Subcutaneous adipose tissue (tissue), 4 donors: ENCODE results near the gene CCDC88B. TPM values are rescaled to one million over a fixed set of nuclear protein-coding genes. Genes with fewer than 3 reads are reported as not detected.

Source experiments
- total RNA-seq, 4 donors: library from RNA; depleted of rRNA; stranded (reverse); fragments of >200 nt; gene quantifications; one replicate each; pipeline ENCODE4 v1.1.0, GENCODE V29; 2016
- TF ChIP-seq, protein P1 (sequence below): fragments of 450-650 bp; IDR thresholded peaks from one replicate; pipeline ENCODE4 v1.5.1; 2016; ENCODE audit warnings: low read depth, mild to moderate bottlenecking, control low read depth, antibody characterized with exemption, moderate library complexity

CCDC88B gene
- total RNA-seq, 4 donors from 2014 or later, result 7.0 to 18.2 (median 11.2) TPM

DNA sequence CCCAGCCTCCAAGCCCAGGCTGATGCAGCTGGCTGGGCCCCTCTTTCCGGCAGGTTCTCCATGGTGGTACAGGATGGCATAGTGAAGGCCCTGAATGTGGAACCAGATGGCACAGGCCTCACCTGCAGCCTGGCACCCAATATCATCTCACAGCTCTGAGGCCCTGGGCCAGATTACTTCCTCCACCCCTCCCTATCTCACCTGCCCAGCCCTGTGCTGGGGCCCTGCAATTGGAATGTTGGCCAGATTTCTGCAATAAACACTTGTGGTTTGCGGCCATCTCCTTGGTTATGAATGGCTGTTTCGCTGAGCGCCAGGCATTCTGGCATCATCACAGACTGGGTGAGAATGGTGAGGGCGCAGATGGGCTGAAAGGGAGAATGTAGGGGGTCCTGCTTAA, 18.5 kb upstream of the CCDC88B start:
- TF ChIP-seq, protein P1, sequence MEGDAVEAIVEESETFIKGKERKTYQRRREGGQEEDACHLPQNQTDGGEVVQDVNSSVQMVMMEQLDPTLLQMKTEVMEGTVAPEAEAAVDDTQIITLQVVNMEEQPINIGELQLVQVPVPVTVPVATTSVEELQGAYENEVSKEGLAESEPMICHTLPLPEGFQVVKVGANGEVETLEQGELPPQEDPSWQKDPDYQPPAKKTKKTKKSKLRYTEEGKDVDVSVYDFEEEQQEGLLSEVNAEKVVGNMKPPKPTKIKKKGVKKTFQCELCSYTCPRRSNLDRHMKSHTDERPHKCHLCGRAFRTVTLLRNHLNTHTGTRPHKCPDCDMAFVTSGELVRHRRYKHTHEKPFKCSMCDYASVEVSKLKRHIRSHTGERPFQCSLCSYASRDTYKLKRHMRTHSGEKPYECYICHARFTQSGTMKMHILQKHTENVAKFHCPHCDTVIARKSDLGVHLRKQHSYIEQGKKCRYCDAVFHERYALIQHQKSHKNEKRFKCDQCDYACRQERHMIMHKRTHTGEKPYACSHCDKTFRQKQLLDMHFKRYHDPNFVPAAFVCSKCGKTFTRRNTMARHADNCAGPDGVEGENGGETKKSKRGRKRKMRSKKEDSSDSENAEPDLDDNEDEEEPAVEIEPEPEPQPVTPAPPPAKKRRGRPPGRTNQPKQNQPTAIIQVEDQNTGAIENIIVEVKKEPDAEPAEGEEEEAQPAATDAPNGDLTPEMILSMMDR, result no peak

DNA sequence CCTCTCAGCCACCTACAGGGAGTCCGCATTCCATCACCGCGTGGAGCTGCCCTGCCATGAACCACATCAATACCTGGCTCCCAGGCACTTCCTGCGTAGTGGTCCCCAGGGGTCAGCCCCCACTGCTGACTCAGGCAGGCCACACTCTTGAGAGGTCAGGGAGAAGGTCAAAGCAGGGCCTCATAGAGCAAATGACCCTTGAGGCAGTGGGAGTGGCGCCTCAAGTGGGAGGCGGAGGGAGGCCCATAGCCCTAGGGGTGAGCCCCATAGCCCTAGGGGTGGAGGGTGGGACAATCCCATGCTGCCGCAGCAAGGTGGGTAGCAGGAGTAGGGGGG, 17.1 kb upstream of the CCDC88B start:
- TF ChIP-seq, protein P1, result no peak

DNA sequence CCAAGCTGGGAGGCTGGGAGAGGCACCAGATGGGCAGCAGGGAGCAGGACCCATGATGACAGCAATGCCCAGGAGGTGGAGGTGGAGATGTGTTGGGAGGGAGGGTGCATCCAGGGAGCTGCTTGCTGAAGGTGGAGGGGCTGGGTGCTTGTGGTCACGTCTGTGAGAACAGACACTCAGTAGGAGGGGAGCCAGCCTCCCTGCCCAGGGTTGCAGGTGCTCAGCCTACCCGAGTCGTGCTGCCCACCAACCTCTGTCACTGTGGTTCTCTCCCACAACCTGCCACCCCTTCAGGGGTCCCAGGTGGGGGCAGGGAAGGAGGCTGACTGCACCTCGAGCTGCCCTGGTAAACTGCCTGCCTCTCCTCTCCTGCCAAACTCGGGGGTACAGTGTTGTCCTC, 16.6 kb upstream of the CCDC88B start:
- TF ChIP-seq, protein P1, result no peak

DNA sequence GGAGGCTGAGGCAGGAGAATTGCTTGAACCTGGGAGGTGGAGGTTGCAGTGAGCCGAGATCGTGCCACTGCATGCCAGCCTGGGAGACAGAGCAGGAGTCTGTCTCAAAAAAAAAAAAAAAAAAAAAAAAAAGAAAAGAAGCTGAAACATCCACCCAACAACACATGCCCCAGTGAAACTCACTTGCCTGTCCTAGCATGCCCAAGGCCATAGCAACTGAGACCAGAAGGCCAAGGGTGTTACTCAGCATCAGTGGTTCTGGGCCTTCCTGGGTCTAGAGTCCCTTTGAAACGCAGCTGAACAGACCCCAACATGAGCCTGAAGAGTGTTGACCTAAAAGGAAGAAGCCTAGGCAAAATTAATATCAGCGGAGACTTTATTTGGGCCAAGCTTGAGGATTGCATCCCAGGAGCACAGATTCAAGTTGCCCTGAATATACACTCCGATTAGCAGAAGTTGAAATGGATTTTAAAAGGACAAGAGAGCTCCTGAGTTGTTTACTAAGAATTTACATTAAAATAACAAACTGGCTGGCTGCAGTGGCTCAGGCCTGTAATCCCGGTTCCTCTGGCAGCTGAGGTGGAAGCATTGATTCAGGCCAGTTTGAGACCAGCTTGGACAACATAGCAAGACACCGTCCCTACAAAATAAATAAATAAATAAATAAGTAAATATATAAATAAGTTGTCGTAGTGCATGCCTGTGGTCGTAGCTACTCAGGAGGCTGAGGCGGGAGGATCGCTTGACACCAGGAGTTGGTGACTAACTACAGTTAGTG, 15.1 kb upstream of the CCDC88B start:
- TF ChIP-seq, protein P1, result no peak

DNA sequence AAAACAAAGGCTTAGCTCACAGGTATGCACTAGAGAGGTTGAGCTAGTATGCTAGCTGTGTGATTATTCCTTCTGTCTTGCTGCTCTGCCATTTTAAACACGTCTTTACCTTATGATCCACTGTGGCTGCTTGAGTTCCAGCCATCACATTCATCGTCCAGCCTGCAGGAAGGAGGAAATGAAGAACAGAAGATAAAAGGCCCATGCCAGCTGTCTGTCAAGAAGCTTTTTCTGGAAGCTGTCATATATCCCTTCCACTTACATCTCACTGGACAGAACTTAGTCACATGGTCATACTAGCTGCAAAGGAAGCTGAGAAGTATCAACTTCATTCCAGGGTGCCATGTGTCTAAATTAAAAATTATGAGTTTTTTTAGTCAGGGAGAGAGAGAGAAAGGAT, 12.6 kb upstream of the CCDC88B start:
- TF ChIP-seq, protein P1, result no peak

DNA sequence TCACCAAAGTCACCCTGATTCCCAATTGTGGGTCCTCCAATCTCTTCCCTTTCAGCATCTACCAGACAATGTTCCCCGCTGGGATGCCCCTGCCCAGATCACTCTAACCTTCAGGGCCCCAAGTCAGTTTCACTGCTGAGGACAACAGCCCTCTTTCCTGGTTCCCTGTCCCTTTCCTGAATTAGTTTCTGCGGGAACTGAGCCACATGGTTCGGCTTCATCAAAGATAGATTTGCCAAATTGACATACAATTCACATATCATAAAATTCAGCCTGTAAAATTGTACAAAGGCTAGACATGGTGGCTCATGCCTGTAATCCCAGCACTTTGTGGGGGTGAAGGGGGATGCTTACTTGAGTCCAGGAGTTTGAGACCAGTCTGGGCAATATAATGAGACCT, 12.0 kb upstream of the CCDC88B start:
- TF ChIP-seq, protein P1, result no peak

DNA sequence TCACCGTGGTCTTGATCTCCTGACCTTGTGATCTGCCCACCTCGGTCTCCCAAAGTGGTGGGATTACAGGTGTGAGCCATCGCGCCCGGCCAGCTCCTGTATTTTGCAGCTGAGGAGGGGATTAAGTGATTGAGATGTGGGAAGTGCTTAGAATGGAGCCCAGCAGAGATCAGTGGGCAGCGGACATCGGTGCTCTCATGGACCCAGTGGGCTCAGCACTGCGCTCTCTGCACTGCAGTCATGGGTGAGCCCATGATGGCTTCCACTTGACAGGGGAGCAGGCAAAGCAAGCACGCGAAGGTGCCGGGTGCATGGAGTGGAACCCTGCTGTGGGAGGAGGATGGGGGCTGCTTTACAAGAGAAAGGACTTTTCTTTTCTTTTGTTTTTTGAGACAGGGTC, 9.1 kb upstream of the CCDC88B start:
- TF ChIP-seq, protein P1, result no peak
